Fibroblast of pulmonary artery (primary cell): Measurements from ENCODE around the gene INPP5J.

Experiments
- DNase-seq: peaks from one replicate; pipeline ENCODE4 v3.0.0-alpha.2; 2010; ENCODE audit warnings: low read depth
- H3K4me3 ChIP-seq: replicated peaks from 2 replicates; pipeline ENCODE4 v1.5.1; 2011; ENCODE audit warnings: low read depth, mild to moderate bottlenecking, control low read depth, low read length, moderate library complexity
- CTCF ChIP-seq: IDR thresholded peaks from 2 replicates; pipeline ENCODE4 v1.5.1; 2011; ENCODE audit warnings: mild to moderate bottlenecking, control low read depth, low read length, inconsistent platforms; ENCODE audit errors: missing control alignments

INPP5J gene

GRCh38 chr22:31099386-31099785, 23.4 kb upstream of the INPP5J start:
- no peak for TF ChIP-seq CTCF
- DNase-seq: no peak
- H3K4me3 ChIP-seq: no peak overlapping the region

- H3K4me3 ChIP-seq: no peak overlapping the region
- no peak for TF ChIP-seq CTCF
- DNase-seq: no peak
Observed at GRCh38 chr22:31099841-31100761, 22.7 kb upstream of the INPP5J start.

GRCh38 chr22:31100762-31101525, 21.8 kb upstream of the INPP5J start:
- H3K4me3 ChIP-seq: no peak overlapping the region
- TF ChIP-seq CTCF: no peak
- no peak for DNase-seq

- no peak overlapping the region for H3K4me3 ChIP-seq
- peak; percentile 97 for DNase-seq
- TF ChIP-seq CTCF: no peak
Observed at GRCh38 chr22:31102441-31103081, 20.2 kb upstream of the INPP5J start.

GRCh38 chr22:31103111-31103510, 19.7 kb upstream of the INPP5J start:
- no peak overlapping the region for H3K4me3 ChIP-seq
- TF ChIP-seq CTCF: no peak
- no peak for DNase-seq

GRCh38 chr22:31103899-31104694, 18.7 kb upstream of the INPP5J start:
- no peak overlapping the region for H3K4me3 ChIP-seq
- TF ChIP-seq CTCF: no peak
- no peak for DNase-seq
